Natural killer cell (primary cell): Measurements from ENCODE around the gene WDR93. TPM values are rescaled to one million over a fixed set of nuclear protein-coding genes. Genes with fewer than 3 reads are reported as not detected.

ENCODE experiments used
- ATAC-seq, 3 donors: fragments of 150-1000 bp in 2 of 3; fragments of 200-7000 bp in 1 of 3; cut with Tn5 transposase; 1 replicate in 1 of 3; 2 replicates in 2 of 3; pipeline ENCODE4 v1.10.0; 2021; ENCODE audit warnings: mild to moderate bottlenecking in 2 of 3, moderate library complexity in 2 of 3
- DNase-seq, 2 donors: peaks; one replicate each; pipeline versions ENCODE4 v3.0.0 to v3.0.0-alpha.2; 2013 to 2021; ENCODE audit warnings: mixed read lengths in 1 of 2
- H3K27ac ChIP-seq: one replicate; pipeline ENCODE4 v1.5.1; 2013; ENCODE audit warnings: mild to moderate bottlenecking, low read length
- H3K27me3 ChIP-seq: one replicate; pipeline ENCODE4 v1.6.1; 2013; ENCODE audit warnings: low read length; ENCODE audit not compliant: control insufficient read depth, insufficient read depth
- H3K36me3 ChIP-seq: one replicate; pipeline ENCODE4 v1.6.1; 2013; ENCODE audit warnings: low read length; ENCODE audit not compliant: control insufficient read depth, insufficient read depth
- H3K4me1 ChIP-seq: one replicate; pipeline ENCODE4 v1.6.1; 2013; ENCODE audit warnings: low read length; ENCODE audit not compliant: control insufficient read depth, insufficient read depth
- H3K4me3 ChIP-seq: one replicate; pipeline ENCODE4 v1.5.1; 2013; ENCODE audit warnings: low read length
- H3K9me3 ChIP-seq: one replicate; pipeline ENCODE4 v1.6.1; 2013; ENCODE audit warnings: low read length; ENCODE audit not compliant: control insufficient read depth, insufficient read depth
- H3K27ac Mint-ChIP-seq, 2 donors: one replicate each; pipeline ENCODE4 v1.8.0; 2022; ENCODE audit warnings: mild to moderate bottlenecking in 2 of 2, mixed read lengths in 2 of 2, moderate library complexity in 1 of 2
- H3K27me3 Mint-ChIP-seq, 2 donors: one replicate each; pipeline ENCODE4 v1.8.0; 2022; ENCODE audit warnings: low read depth in 2 of 2, mixed read lengths in 2 of 2
- H3K36me3 Mint-ChIP-seq: one replicate; pipeline ENCODE4 v1.8.0; 2022; ENCODE audit warnings: mixed read lengths
- H3K4me1 Mint-ChIP-seq, 2 donors: one replicate each; pipeline ENCODE4 v1.8.0; 2022; ENCODE audit warnings: mixed read lengths in 2 of 2
- H3K4me3 Mint-ChIP-seq: one replicate; pipeline ENCODE4 v1.8.0; 2022; ENCODE audit warnings: mild to moderate bottlenecking, moderate library complexity, mixed read lengths
- H3K9me3 Mint-ChIP-seq, 2 donors: one replicate each; pipeline ENCODE4 v1.8.0; 2022; ENCODE audit warnings: mixed read lengths in 2 of 2
- WGBS: methylation state at CpG from one replicate; pipeline ENCODE4 v1.1.7; 2013; ENCODE audit warnings: missing lambda C conversion rate; ENCODE audit not compliant: insufficient coverage; 5-methylcytosine and 5-hydroxymethylcytosine counted together
- intact Hi-C: fragments of 100-400 bp; cut with micrococcal nuclease; formaldehyde crosslinking; loops from one replicate; pipeline ENCODE4 v1.14.2; 2022
- total RNA-seq, 4 donors: library from RNA; stranded (reverse); fragments of 120-200 nt in 1 of 4; gene quantifications; one replicate each; pipeline versions ENCODE4 v1.2.3 to v1.2.4, GENCODE V29; 2013 to 2022
- TF ChIP-seq, protein P1 (sequence below): fragments of 200-600 bp; IDR thresholded peaks from one replicate; pipeline ENCODE4 v1.8.0; 2022; ENCODE audit warnings: antibody characterized with exemption

The WDR93 gene
- total RNA-seq, 3 donors from 2014 or later (not counting 1 experiment from before 2014, with no cell fraction given), result 0.25 to 0.38 TPM; not detected in 1

DNA sequence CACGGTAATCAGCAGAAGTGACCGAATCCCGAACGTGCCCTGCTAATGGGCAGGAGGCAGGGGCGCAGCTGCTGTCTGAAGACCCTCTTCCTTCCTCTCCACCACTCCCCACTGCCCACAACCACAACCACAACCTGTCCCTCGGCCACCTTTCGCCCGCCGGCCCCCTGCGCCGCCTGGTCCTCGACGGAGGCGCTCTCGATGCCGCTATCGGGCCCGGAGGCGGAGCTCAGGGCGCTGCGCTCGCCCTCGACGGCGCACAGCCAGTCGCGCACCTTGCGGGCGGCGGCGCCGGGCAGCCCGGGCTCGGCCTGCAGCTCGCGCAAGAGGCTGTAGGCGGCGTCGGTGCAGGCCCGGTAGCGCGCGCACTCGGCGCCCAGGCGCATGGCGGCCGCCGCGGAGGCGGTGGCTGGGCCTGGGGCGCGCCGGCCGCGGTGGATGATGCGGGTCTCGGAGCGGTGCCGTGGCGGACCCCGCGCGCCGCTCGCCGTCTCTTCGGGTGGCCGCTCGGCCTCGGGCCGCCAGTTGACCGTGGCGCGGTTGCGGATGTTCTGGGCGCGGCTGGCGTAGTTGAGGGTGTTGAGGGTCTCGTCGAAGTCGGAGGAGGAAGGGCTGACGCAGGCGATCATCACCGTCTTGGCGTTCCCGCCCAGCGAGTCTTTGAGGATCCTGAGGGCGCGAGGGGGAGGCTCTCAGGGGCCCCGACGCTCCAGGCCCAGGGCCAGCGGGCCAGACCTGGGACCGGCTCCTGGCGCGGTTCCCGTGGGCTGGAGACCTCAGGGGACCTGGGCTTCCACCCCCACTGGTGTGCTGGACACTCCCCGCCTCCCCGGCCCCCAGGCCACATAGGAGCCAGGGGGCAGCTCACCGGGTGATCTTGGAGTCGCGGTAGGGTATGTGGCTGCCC, 42.3 kb upstream of the WDR93 start:
- 95% methylated on average over 102 of the region's 102 CpGs for WGBS
- no peak for ATAC-seq
- Mint-ChIP-seq H3K27me3 (peaks cover 0 to 7% of the 10 kb centered on the region in 2 donors), H3K9me3 (no peaks in the 10 kb centered on the region), H3K36me3 (no peaks in the 10 kb centered on the region), H3K27ac (no peak overlapping the region), H3K4me3 (no peak overlapping the region), H3K4me1 (peaks cover 0 to 5% of the 10 kb centered on the region in 2 donors)
- Histone ChIP-seq H3K36me3 (no peaks in the 10 kb centered on the region), H3K9me3 (no peaks in the 10 kb centered on the region), H3K4me3 (no peak overlapping the region), H3K27me3 (no peaks in the 10 kb centered on the region), H3K27ac (no peak overlapping the region), H3K4me1 (peaks cover 5% of the 10 kb centered on the region)
- intact Hi-C loops, result no loop called here
- no peak for DNase-seq
- TF ChIP-seq, protein P1, sequence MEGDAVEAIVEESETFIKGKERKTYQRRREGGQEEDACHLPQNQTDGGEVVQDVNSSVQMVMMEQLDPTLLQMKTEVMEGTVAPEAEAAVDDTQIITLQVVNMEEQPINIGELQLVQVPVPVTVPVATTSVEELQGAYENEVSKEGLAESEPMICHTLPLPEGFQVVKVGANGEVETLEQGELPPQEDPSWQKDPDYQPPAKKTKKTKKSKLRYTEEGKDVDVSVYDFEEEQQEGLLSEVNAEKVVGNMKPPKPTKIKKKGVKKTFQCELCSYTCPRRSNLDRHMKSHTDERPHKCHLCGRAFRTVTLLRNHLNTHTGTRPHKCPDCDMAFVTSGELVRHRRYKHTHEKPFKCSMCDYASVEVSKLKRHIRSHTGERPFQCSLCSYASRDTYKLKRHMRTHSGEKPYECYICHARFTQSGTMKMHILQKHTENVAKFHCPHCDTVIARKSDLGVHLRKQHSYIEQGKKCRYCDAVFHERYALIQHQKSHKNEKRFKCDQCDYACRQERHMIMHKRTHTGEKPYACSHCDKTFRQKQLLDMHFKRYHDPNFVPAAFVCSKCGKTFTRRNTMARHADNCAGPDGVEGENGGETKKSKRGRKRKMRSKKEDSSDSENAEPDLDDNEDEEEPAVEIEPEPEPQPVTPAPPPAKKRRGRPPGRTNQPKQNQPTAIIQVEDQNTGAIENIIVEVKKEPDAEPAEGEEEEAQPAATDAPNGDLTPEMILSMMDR, result no peak

DNA sequence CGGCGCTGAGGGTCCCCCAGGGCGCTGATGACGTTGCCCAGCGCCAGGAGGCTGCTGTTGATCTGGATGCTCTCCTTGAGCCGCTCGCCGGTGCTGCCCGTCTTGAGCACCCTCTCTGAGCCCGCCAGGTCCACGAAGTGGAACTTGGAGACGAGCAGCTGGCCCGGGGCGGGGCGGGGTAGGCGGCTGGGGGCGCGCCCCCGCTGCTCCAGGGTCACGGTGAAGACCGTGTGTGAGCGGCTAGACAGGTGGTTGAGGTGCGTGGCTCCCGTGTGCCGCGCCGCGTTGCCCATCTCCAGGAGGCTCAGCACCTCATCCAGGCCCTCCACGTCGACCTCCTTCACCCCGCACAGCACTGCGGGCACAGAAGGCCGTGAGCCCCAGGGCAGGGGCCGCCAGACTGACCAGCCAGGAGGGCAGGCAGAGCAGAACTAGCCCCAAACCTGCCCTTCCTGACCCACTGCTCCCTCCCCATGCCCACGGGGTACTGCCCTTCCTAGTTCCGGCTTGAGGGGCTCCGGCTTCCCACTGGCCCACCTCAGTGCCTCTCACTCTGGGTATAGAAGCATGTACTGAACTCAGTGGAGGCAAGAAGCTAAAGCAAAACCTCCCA, 41.5 kb upstream of the WDR93 start:
- no peak overlapping the region for H3K4me3 Mint-ChIP-seq
- peaks cover 0 to 10% of the 10 kb centered on the region in 2 donors for H3K27me3 Mint-ChIP-seq
- Histone ChIP-seq H3K4me1 (peaks cover 5% of the 10 kb centered on the region), H3K27me3 (no peaks in the 10 kb centered on the region), H3K4me3 (no peak overlapping the region), H3K36me3 (no peaks in the 10 kb centered on the region), H3K27ac (no peak overlapping the region), H3K9me3 (no peaks in the 10 kb centered on the region)
- no peak overlapping the region for H3K27ac Mint-ChIP-seq
- H3K36me3 Mint-ChIP-seq, result no peaks in the 10 kb centered on the region
- no peaks in the 10 kb centered on the region for H3K9me3 Mint-ChIP-seq
- ATAC-seq (no peak), DNase-seq (no peak)
- TF ChIP-seq, protein P1, result no peak
- intact Hi-C loops, result no loop called here
- peaks cover 0 to 5% of the 10 kb centered on the region in 2 donors for H3K4me1 Mint-ChIP-seq
- 97% methylated on average over 37 of the region's 37 CpGs for WGBS

DNA sequence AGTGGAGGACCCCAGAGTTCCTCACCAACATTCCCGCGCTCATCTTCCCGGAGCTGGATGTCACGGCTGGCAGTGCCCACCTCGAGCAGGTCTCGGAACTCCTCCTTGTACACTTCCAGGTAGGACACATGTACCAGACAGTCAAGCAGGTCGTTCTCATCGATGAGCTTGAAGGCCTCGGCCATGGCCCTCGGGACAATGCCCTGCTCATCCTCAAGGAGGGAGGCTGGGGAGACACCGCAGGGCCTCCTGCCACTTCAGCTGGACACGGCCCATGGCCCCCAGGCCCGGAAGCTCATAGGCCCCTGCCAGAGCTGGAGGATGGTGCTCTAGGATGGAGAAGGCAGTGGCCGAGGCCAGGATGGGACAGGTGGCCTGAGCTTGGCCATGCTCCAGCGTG, 40.9 kb upstream of the WDR93 start:
- Mint-ChIP-seq H3K36me3 (no peaks in the 10 kb centered on the region), H3K4me1 (peaks cover 4 to 11% of the 10 kb centered on the region in 2 donors), H3K4me3 (no peak overlapping the region), H3K27ac (no peak overlapping the region), H3K27me3 (peaks cover 0 to 16% of the 10 kb centered on the region in 2 donors), H3K9me3 (no peaks in the 10 kb centered on the region)
- no peaks in the 10 kb centered on the region for H3K36me3 ChIP-seq
- no peak overlapping the region for H3K4me3 ChIP-seq
- H3K27me3 ChIP-seq, result peaks cover 4% of the 10 kb centered on the region
- no peak for ATAC-seq
- H3K4me1 ChIP-seq, result peaks cover 10% of the 10 kb centered on the region
- 93% methylated on average over 15 of the region's 15 CpGs for WGBS
- no peak overlapping the region for H3K27ac ChIP-seq
- H3K9me3 ChIP-seq, result no peaks in the 10 kb centered on the region
- DNase-seq, result no peak
- TF ChIP-seq, protein P1, result no peak
- intact Hi-C loops, result no loop called here
